Measurements from ENCODE around the gene CELF4.

GRCh38 chr18:37309059-37309458, 256.5 kb downstream of the CELF4 start:
- TF ChIP-seq EZH2 (IDR thresholded peaks at IDR 0.05) (no peak), POLR2AphosphoS5 (IDR thresholded peaks at IDR 0.05; ENCODE audit: borderline replicate concordance, low read depth, low read length) (no peak), FOXP2 (optimal IDR thresholded peaks at IDR 0.05; ENCODE audit: control extremely low read depth, extremely low read length, insufficient read depth) (no peak)

Measured in SK-N-MC (cell line).